Uterus (tissue), 2 donors: Measurements from ENCODE around the gene USP47.

ENCODE experiments used
- CTCF ChIP-seq, 4 experiments: fragments of 200-600 bp in 2 of 4; fragments of 450-650 bp in 2 of 4; sonication (generic) in 2 of 4; IDR thresholded peaks; one replicate each; pipeline ENCODE4 v1.5.1; 2016 to 2019; ENCODE audit warnings: antibody characterized with exemption in 4 of 4, mild to moderate bottlenecking in 2 of 4, moderate library complexity in 1 of 4
- POLR2A ChIP-seq, 2 donors: fragments of 450-650 bp; IDR thresholded peaks; one replicate each; pipeline ENCODE4 v1.6.1; 2016; ENCODE audit warnings: antibody characterized with exemption in 2 of 2, mild to moderate bottlenecking in 1 of 2, moderate library complexity in 1 of 2

- TF ChIP-seq POLR2A (IDR thresholded peaks at IDR 0.05) (no peak), CTCF (IDR thresholded peaks at IDR 0.05) (no peak)
Observed at GRCh38 chr11:11814614-11815452, 26.9 kb upstream of the USP47 start.
